ENCODE results near the gene LMX1B.
"Not testable (repeated sequence)": the region's sequence is repeated elsewhere in the genome, so short reads cannot be mapped to it uniquely, and the experiment has no call there.

DNA sequence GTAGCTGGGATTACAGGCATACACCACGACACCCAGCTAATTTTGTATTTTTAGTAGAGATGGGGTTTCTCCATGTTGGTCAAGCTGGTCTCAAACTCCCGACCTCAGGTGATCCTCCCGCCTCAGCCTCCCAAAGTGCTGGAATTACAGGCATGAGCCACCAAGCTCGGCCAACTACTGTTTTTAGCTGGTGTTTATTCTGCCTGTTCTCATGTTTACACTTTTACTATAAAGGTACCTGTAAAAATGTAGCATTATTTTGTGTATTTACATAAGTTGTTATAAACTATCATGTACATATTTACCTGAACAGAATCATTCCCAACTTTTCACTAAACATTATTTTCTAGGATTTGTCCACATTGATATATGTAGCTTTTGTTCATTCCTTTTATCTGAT is 111.8 kb downstream of the LMX1B start:
- not testable (repeated sequence) for TF ChIP-seq TAF1, SPI1, POLR2AphosphoS5, POLR2A (IDR thresholded peaks at IDR 0.05; ENCODE audit: low read depth, low read length)

All from GM12891 (cell line).